Measurements from ENCODE around the gene CLEC3B.
"Not testable (repeated sequence)": the region's sequence is repeated elsewhere in the genome, so short reads cannot be mapped to it uniquely, and the experiment has no call there.

Gene CLEC3B, protein sequence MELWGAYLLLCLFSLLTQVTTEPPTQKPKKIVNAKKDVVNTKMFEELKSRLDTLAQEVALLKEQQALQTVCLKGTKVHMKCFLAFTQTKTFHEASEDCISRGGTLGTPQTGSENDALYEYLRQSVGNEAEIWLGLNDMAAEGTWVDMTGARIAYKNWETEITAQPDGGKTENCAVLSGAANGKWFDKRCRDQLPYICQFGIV

DNA sequence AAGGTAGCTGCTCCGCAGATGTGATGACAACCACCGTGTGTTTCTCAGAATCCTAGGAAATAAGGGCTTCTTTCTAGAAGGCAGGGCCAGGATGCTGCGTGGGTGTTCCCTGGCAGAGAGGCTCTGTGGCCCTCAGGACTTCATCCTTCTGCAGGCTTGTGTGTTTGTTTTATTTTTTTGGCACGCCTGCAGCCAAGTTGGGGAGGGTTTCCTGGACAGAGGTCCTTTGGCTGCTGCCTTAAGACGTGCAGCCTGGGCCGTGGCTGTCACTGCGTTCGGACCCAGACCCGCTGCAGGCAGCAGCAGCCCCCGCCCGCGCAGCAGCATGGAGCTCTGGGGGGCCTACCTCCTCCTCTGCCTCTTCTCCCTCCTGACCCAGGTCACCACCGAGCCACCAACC lies at the start of gene CLEC3B:
TSS of gene CLEC3B (plus strand) at position 266 of the 400 bp plus-strand sequence. CDS start at position 326, 60 bp downstream.
- FAIRE-seq: no peak

DNA sequence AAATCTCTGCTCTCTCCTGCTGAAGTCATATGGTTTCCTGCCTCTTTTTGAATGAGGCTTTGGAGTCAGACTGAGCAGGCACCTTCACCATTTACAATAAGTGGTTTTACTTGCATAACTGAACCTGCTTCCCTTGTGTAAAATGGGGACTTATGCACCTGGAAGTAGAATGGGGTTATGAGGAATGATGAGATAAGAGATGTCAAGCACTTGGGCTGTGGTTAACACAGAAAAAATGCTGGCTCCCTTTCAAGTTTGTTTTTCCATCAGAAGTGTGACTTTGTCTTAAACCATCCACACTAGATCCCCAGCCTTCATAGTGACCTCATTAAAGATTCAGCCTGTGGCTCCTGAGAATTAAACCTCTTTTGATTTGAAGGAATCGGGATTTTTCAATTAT lies 44.9 kb upstream of the CLEC3B start:
- no peak for FAIRE-seq

DNA sequence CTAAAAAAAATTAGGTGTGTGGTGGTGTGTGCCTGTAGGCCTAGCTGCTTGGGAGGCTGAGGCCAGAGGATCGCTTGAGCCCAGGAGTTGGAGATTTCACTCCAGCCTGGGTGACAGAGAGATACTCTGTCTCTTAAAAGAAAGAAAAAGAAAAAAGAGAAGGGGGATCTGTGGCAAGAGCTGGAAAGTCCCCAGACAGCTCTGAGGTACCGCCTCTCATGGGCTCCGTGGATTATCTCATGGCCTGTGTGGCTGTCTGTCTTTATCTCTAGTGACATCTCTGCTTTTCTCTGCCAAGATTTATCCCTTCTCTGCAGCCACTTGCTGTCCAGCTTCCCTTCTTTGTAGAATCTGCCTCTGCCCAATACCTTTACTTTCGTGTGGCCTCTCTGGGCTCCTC lies 44.4 kb upstream of the CLEC3B start:
- no peak for FAIRE-seq

DNA sequence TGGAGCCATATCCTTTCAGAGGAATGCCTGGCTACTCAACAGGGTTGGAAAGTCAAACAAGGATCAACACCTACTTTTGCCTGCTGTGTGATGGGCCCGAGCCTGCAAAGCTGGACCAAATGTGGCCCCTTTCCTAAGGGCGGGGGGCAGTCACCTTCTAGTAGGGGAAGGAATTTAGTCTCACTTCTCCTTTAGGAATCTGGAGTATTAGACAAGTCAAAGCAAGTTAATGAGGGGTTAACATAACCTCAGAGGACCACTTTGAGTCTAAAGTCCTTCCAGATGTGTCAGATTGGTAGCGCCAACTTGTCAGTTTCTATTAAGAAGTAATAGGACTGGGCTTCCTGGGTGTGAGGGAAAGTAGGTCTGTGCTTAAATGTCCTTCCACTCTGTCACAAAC lies 43.3 kb upstream of the CLEC3B start:
- no peak for FAIRE-seq

DNA sequence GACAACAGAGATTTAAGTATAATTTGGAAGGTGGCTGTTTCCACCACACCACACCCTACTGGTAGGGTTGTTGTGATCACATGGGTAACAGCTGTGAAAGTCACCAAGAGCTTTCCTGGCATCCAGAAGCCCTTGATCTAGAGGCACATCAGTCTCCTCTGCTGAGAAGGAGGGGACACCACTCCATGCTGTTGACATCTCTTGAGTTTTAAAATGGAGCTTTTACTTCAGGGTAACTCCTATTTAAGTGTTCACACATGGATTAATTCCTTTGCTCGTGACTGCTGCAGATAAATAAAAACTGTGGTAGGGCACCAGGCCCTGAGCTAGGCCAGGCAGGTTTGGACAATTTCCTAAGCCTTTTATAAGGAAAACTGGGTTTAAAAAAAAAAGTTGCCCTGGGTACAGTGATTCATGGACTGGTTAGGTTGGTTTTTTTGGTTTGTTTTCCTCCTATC lies 42.6 kb upstream of the CLEC3B start:
- no peak for FAIRE-seq

DNA sequence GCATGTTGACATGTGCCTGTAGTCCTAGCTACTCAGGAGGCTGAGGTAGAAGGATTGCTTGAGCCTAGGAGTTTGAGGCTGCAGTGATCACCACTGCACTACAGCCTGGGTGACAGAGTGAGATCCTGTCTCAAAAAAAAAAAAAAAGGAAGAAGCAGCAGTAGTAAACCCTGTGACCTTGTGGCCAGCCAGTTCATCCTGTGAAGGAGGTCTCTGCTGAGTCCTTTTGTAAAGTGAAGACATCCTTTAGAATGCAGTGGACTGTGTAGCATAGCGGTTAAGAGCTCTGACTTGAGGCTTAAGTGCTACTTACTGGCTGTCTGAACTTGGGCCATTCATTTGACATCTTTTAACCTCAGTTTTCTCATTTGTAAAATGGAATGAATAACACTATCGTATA lies 41.8 kb upstream of the CLEC3B start:
- no peak for FAIRE-seq

DNA sequence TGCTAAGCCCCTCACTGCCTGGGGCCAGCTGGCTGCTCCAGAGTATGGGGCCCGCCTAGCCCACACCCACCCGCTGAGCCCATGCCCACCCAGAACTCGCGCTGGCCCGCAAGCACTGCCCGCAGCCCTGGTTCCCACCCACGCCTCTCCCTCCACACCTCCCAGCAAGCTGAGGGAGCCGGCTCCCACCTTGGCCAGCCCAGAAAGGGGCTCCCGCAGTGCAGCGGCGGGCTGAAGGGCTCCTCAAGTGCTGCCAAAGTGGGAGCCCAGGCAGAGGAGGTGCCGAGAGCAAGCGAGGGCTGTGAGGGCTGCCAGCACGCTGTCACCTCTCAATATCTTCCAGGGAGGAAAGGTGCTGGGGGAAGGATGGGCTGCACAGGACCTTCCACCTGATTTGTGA lies 39.8 kb upstream of the CLEC3B start:
- not testable (repeated sequence) for FAIRE-seq

DNA sequence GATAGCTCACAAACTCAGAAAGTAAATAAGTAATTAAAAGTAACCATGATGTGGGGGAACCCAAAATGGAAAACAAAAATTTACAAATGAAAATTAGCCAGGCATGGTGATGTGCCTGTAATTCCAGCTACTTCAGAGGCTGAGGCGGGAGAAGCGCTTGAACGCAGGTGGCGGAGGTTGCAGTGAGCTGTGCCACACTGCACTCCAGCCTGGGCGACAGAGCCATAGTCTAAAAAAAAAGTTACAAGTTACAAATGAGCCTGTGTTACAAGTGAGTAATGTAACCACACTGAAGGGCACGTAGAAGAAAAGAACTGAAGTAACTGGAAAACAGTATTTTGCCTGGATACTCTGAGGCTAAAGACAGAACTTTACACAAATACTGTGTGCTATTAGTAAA lies 38.8 kb upstream of the CLEC3B start:
- FAIRE-seq: no peak

DNA sequence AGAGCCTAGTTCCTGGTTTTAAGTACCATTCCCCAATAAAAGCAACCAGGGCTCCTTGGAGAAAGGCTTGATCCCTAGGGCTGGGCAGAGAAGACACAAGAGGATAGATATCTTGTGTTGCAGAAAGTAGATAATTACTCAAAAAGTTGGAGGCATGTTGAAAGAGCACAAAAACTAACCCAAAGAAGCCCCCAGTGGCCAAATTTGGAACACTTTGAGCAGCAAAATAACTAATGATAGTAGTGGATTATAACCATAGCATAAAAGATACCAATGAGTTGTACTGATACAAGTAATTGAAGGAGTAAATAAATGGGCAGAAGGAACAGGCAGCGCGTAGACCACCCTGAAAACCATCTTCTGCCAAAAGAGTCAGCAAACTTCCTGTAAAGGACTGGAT lies 38.0 kb upstream of the CLEC3B start:
- no peak for FAIRE-seq

DNA sequence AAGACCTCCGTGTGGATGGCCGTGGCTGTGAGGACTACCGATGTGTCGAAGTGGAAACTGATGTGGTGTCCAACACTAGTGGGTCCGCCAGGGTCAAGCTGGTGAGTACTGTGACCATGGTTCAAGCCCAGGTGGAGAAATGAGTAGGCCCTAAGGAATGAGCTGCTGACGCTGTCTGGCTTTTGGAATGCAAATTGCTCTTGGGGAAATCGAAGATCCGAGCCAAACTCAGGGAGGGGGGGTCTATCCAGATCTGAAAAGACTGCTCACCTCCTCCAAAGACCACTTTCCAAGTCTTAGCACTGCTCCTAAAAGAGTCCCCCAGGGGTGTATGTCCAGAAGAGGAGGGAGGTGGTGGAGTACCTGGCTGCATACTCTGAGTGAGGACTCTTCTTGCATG lies 37.0 kb upstream of the CLEC3B start:
- FAIRE-seq: no peak

DNA sequence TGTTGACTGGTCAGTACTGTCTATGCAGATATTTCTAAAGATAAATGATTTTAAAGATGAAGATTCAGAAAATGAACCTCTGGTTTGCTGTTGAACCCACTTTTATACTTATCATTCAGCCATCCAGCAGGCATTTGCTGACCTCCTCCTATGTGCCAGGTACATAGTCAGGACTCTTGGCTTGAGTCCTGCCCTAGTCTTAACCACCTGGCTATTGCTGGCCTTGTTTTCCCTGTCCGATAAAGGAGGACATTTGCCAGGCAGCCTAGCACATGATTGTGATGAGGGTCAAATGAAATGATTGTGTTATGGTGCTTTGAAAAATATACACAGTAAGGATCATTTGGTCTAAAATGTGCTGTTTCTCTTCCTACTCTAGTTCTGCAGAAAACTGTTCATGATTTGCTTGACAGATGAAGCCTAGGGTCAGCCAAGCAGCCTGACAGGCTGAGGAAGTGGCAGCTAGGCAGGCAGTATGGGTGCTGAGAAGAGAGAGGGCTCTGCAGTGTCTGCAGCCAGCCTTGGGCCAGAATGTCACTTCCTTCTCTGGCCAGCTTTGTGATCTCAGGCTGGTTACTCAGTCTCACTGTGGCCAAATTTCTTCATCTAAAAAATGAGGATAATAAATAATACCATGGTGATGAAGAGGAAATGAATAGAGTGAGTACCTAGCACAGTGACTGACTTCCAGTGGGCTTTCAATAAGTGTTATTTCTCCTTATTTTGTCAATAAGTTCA lies 36.3 kb upstream of the CLEC3B start:
- FAIRE-seq: no peak

DNA sequence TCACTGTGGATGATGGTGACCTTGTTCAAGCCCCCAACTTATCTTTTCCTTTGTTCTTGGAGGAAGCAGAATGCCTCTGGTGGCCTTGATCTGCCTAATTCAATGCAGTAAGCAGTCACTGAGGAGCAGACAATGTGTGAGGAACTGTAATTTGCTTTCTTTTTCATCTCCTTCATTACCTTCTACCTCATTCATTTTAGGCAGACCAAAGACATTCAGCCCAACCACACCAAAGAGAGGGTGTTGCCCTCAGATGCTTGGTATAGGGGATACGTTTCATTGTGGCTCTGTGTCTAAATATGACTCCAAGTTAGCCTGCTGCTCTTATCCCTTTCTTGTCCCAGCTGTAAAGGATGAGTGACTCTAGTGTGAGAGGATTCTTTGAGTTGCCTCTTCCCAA lies 34.8 kb upstream of the CLEC3B start:
- no peak for FAIRE-seq

DNA sequence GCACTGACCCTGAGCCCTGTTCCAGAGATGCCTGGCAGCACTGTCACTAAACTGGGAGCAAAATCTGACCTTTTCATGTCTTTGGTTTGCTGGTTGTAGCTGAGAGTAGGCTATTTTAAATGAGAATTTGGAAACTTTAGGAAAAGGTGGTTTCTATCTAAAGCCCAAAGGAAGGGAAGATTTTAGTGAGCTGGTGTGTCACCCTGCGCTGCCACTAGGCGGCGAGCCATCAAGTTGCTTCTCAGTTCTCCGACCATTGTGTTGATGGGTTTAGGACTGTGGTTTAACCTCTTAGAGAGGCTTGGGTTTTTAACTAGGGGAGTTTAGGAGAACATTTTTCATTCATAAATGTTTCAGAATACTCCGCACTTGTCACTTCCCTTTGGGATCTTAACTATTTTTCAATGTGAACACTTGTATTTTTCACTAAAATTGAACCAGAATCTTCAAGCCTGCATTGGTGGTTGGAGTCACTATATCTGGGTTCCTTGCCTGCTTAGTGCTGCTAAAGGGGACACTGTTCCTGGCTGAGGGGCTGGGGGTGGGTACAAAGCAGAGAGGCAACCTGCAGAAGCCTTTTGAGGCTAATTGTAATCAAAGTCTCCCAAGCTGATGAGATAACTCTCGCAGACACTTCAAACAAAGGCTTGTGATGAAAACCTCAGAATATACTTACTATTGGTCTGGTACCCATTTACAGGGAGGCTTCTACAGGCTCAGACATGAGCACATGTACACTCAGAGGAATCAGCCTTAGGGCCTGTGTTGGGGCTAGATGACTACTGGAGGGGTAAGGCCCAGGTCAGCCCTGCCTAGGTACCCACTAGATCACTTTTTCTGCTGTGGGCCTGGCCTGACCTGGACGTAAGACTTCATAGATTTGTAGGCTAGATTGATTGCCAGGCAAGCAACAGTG lies 33.3 kb upstream of the CLEC3B start:
- peak; percentile 6 for FAIRE-seq

DNA sequence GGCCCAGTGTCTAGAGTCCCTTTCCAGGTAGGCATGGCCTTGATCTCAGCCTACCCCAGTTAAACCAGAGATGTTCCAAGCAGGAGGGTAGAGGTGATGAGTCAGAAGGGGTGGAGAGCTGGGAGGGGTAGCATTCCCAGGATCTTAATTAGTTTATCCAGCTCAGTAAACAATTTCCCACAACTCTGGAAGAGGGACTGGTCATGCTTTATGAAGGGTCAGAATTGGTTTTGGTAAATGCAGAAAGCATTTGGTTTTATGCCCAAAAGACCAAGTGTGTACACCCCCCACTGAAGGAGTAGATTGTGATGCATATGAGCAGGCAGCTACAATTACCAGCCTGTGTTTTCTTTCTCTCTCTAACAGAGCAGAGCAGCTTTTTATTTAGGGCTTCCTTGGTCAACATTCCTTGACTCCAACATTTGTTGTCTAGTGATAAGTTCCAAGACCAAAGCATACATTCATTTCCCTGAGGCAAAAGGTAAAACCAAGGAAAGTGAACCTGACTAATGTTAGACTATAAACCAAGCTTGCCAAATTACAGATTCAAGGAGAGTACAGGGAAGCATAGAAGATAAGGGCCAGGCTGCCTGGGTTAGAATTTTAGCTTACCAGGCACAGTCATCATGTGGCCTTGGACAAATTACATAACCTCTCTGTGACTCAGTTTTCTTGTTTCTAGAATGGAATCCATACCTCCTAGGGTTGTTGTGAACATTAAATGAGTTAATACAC lies 32.5 kb upstream of the CLEC3B start:
- FAIRE-seq: no peak

DNA sequence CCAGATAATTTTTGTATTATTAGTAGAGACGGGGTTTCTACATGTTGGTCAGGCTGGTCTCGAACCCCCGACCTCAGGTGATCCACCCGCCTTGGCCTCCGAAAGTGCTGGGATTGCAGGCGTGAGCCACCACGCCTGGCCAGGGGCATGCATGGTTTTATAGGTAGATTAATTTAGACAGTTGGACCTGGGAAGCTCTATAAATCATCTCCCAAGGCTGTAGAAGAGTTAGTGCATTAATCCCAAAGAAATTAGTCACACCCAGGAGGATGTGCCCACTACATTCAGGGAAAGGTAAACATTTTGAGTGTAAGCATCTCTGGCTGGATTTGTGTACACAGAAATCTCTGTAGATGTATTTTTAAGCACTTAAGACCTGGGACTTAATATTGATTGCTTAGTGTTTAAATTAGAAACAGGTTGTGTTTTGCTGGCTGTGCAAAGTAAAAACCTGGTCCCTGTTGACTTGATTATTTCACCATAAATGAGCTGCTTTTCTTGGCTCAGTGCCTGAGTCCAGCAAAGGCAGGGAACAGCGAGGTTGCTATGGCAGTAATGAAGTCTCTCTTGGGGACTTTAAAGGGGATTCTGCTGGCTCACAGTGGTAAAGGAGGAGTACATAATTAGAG lies 30.8 kb upstream of the CLEC3B start:
- no peak for FAIRE-seq

DNA sequence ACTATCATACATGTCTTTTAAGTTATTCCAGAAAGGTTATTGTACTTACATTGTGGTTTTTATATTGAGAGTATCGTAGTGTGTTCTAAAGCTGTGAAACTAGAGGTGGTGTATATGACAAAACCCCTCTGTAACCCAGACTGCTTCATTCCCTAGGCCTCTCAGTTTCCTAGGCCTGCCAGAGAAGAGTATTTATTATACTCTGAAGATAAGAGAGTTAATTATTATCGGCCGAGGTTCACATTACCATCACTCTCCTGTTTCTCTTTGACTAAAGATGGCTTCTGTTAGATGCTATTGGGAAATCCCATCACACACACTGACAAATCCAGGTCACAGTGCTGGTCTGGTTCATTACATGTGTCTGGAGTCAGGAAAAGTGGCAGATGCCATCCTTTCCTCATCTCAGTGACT lies 29.5 kb upstream of the CLEC3B start:
- no peak for FAIRE-seq

DNA sequence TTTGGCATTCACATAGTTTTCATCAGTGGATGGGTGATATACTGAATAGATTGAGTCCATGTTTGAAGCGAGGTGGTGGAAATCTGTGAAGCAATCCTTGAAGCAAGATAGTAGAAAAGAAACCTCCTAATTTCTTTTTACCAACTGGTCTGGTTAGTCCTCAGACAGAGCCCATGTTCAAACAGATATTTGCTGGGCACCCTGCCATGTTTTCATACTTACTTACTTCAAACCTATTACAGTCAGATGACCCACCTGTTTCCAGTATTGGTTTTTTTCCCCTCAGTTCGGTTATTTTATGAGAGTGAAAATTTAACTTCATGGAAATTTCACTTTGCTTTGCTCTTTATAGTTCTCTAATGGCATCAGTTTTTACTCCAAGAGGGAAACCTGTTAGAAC lies 26.3 kb upstream of the CLEC3B start:
- FAIRE-seq: no peak

DNA sequence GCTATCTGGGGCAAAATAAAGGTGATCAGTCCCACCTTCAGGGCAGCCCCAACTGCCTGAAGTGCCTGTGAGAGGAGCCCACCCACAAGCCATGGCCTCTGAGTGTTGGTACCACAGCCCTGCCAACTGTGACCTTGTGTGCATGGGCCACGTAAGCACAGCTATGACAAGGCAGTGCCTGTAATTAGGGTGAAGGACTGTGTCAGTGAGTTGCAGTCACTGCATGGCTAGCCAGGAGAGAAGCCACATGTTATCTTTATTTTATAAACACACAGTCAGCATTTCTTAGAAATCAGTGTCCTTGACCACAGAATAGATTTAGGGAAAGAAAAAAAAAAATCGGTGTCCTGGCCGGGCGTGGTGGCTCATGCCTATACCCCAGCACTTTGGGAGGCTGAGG lies 25.3 kb upstream of the CLEC3B start:
- no peak for FAIRE-seq

DNA sequence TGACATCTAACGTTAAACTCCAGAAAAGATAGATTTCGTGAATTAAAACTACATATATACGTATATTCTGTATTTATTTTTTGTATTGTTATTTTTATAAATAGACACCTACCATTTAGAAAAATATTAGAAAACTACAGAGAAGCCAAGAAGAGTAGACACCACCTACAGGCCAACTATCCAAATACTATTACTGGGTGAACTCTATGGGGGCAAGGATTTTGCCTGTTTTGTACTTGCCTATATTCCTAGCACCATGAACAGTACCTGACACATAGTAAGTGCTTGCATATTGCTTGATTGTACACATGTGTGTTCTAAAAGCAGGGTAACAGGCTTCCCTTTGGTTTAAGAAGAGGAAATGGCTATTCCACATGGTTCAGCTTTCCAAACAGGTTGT lies 24.4 kb upstream of the CLEC3B start:
- FAIRE-seq: no peak

DNA sequence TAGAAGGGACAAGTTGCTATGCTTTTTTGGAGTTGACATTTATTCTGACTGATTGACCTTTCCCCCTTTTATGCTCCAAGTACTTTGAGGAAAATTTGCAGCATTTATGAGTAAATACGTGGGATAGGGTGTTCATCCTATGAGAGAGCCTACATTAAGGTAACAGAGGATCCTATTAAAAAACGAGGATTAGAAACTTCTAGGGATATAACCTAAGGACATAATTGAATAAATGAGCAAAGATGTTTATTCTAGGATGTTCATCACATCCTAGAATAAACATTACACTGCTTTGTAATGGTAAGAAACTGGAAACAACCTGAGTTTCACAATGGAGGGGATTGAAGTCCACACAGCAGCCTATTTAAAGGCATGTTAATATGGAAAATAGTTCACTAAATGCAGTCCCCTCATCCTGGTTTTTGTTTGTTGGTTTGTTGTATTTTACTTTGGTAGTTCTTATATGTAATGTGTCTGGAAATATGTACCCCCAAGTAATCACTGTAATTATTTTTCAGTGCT lies 23.9 kb upstream of the CLEC3B start:
- FAIRE-seq: no peak

DNA sequence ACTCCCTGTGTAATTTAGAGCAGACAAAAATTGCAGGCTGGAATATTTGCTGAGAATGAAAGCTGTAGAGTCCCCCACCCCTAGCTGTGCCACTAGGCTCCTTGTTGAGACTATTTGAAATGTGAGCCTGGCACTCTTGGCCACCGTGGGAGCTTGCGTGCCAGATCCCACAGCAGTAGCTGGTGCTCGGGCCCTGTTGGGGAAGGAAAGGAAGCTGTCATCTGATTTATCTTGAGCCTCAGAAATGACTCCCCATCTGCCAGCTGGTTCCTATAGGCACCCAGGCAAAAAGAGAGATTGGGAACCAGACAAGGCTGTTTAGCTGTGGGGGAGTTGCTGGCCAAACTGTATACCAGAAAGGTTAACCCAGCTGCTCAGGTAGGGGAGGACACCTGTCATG lies 23.4 kb upstream of the CLEC3B start:
- FAIRE-seq: no peak

DNA sequence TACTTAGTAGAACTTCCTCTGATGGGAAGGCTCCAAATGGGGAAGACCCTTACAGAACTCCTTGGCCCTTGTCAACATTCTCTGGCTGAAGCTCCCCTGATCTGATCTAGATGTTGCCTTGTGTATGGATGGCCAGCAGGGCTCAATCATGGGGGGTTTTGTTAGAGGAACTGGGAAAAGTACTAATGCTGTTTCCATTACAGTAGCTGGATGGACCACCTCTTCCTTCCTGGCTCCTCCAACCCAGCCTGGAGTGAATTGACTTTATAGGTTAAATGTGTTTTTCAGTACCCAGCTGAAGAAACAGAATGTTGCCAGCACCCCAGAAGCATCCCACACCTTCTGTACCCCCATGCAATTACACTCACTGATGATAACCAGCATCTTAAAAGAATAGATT lies 22.7 kb upstream of the CLEC3B start:
- no peak for FAIRE-seq

Measured in G401.6 (cell line).